NCI-H2171 treated with DMSO at 0.1 percent for 48 hours (cell line): Measurements from ENCODE around the gene PFDN6.

Experiments used
- DNase-seq: peaks from one replicate; lab custom pipeline; 2025; lab: John Stamatoyannopoulos, UW

The PFDN6 gene

GRCh38 chr6:33295621-33296369 is 6.4 kb downstream of the PFDN6 start:
- no peak for DNase-seq

- DNase-seq = no peak
Measured at GRCh38 chr6:33296797-33297405, 7.5 kb downstream of the PFDN6 start.

GRCh38 chr6:33297406-33297955 is 8.1 kb downstream of the PFDN6 start:
- no peak for DNase-seq

- DNase-seq = peak; percentile 13
Measured at GRCh38 chr6:33297956-33298772, 8.8 kb downstream of the PFDN6 start.

GRCh38 chr6:33298773-33299236 is 9.4 kb downstream of the PFDN6 start, which contains the start of gene RGL2:
Gene RGL2 (minus strand): TSS chr6:33298942. CDS start chr6:33298610, 332 bp downstream.
- DNase-seq = peak; percentile 59

- peak; percentile 90 for DNase-seq
Measured at GRCh38 chr6:33299237-33299944, 10.0 kb downstream of the PFDN6 start.

- no peak for DNase-seq
Measured at GRCh38 chr6:33301877-33302276, 12.5 kb downstream of the PFDN6 start.

- no peak for DNase-seq
Measured at GRCh38 chr6:33304216-33304615, 14.8 kb downstream of the PFDN6 start.

- DNase-seq = peak; percentile 34
Measured at GRCh38 chr6:33305052-33305451, 15.7 kb downstream of the PFDN6 start.

- no peak for DNase-seq
Measured at GRCh38 chr6:33306356-33306755, 17.0 kb downstream of the PFDN6 start.

- DNase-seq = peak; percentile 94
Measured at GRCh38 chr6:33312361-33313104, 23.1 kb downstream of the PFDN6 start.

- DNase-seq = peak; percentile 21
Measured at GRCh38 chr6:33313105-33313708, 23.8 kb downstream of the PFDN6 start.

- DNase-seq = peak; percentile 50
Measured at GRCh38 chr6:33313709-33314514, 24.5 kb downstream of the PFDN6 start, which contains the start of gene TAPBP. Gene TAPBP (minus strand): TSS chr6:33314078. CDS start chr6:33314041, 37 bp downstream.

GRCh38 chr6:33314515-33314942 is 25.1 kb downstream of the PFDN6 start:
- peak; percentile 50 for DNase-seq

- DNase-seq = no peak
Measured at GRCh38 chr6:33314943-33315792, 25.8 kb downstream of the PFDN6 start.

GRCh38 chr6:33315793-33316602 is 26.6 kb downstream of the PFDN6 start:
- no peak for DNase-seq

- no peak for DNase-seq
Measured at GRCh38 chr6:33316603-33317418, 27.4 kb downstream of the PFDN6 start.
